ENCODE data around the gene SMIM22.
A peak's percentile ranks its signal among the peaks of the same experiment; 100 is the strongest.
"Not testable (repeated sequence)": the region's sequence is repeated elsewhere in the genome, so short reads cannot be mapped to it uniquely, and the experiment has no call there.

SMIM22 gene

DNA sequence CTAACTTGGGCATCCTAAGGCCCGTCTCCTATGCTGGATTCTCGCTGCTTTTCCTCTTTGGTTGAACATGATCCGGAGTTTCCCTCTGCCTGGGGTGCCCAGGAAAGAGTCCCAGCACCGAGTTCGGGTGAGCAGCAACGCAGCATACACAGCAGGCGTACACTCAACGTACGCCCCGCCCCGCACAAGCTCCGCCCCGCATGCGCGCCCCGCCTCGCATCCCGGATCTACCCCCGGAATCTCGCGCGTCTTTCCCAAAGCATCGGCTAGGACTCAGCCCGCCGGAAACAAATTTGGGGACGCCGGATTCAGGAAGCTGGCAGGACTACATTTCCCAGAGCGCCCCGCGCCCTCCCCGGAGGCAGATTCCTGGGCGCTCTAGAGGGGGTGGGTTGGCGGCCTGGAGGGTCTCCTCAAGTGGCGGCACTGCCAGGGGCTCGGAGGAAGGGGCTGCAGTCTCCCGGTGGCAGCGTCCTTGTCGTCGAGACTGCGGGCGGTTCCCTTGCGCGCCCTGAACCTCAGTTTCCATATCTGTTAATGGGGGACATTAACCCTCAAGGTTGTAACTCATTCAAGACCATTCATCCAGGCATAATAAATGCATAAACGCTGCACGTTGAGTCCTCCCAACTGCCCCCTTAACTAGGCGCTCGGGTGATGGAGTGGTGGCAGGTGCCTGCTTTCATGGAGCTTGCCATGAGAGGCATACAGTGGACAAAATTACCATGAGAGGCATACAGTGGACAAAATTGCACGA, 26.4 kb upstream of the SMIM22 start:
- DNase-seq (ENCODE audit: low read depth in 2 of 2) = peak; percentile 86 to 91

DNA sequence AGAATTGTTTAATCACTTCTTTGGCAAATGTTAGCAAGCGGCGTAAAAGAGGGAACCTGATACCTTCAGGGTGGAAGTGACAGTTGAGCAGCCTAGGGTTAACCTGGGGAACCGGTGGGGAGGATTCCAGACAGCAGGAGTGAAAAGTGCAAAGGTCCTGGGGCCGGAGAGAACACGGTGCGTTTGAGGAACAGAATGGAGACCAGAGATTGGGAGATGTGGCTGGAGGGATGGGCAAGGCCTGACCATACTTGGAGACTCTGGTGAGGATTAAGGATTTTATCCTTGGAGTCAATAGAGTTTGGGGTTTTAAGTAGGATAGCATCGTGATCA, 25.9 kb upstream of the SMIM22 start:
- no peak for DNase-seq (ENCODE audit: low read depth in 2 of 2)

DNA sequence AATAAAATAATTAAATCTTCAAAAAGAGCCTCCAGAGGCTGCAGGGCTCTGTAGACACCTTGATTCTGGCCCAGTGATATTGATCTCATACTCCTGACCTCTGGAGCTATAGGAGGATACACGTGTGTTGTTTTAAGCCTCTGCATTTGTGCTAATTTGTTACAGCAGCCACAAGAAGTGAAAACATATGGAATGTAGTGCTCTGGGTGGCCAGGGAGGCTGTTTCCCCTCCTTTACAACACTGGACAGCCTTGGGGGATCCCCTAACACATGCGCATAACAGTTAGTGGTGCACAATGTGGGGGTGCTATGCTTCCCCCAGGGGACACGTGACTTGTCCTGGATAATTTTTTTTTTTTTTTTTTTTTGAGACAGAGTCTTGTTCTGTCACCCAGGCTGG, 23.5 kb upstream of the SMIM22 start:
- no peak for DNase-seq (ENCODE audit: low read depth in 2 of 2)

DNA sequence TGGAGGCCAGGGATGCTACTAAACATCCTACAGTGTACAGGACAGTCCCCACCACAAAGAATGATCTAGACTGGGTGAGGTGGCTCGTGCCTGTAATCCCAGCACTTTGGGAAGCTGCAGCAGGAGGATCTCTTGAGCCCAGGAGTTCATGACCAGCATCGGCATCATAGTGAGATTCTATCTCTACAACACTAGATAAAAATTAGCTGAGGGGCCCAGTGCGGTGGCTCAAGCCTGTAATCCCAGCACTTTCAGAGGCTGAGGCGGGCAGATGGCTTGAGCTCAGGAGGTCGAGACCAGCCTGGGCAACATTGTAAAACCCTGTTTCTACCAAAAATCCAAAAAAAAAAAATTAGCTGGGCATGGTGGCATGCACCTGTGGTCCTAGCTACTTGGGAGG, 22.8 kb upstream of the SMIM22 start:
- DNase-seq (ENCODE audit: low read depth in 2 of 2) = no peak

DNA sequence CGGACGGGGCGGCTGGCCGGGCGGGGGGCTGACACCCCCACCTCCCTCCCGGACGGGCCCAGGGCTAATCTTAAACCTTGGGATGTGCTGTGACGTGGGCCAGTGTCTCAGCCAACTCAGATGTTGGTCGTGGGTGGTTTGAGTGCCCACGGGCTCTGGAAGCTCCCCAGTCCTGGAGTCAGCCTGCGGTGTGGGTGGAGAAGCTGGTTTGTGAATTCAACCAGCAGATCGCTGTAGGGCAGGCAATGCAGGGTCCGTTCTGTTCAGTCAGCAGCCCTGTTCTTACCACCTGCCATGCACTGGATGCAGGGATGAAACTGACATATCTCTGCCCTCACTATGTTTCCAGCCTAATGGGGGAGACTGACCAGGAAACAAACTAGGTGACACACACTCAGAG, 20.2 kb upstream of the SMIM22 start:
- no peak for DNase-seq (ENCODE audit: low read depth in 2 of 2)

DNA sequence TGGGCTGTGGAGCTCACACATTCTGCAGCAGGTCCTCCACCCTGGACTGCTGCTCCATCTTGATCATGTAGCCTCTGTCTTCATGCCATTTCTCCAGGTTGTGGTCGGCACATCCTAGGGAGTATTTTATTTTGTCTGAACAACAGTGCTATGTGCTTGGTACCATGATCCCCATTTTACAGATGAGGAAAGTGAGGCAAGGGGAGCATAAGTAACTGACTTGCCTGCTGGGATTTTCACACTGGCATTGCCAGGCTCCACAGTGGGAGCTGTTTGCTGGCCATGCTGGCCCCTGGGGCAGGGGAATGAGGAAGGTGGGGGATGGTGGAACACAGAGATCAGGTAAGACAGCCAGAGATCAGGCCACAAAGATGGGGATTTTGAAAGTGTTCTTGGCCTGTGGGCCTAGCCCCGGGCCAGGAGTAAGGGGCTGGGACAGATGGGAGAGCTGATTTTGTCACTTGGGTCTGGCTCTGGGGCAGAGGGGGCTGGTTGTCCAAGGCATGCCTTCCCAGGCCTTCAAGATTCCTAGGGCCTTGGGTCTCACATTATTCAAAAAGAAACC, 18.9 kb upstream of the SMIM22 start:
- DNase-seq (ENCODE audit: low read depth in 2 of 2) = no peak

DNA sequence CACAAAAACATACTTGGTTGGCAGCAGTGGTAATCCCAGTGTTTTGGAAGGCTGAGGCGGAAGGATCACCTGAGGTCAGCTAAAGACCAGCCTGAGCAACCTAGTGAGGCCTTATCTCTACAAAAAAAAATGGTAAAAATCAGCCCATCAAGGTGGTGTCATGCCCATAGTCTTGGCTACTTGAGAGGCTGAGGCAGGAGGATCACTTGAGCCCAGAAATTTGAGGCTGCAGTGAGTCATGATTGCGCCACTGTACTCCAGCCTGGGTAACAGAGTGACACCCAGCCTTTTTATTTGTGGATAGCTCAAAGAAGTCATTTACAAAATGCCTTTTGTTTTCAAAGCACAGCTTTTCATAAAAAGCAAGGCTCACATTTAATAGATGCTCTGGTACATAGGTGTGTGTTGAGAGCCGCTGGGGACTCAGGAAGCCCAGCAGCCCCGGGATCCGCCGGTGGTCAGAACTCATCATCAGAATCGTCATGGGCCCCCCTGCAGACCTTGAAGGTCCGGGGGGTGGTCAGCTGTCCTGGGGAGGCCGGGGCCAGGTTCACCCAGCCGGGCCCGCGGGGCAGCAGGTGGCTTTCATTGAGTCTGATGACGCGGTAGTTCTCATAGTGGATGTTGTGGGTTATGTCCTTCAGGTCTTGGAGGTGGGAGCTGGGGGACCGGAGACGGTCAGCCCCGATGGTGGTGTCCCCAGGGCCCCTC, 17.7 kb upstream of the SMIM22 start:
- DNase-seq (ENCODE audit: low read depth in 2 of 2) = no peak

DNA sequence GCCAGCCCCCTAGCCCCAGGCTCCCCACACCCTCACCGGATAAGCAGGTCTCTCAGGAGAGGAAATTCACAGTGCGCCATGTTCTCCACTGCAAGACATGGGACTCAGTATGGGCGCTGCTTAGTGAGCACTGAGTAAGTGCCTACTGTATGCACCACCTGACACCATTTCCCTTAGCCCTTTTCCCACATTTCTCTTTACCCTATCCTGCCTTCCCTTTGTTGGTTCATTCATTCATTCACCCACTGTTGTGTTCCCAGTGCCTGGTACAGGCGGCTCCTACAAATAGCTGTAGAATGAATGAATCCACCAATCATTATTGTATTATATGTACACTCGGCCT, 17.1 kb upstream of the SMIM22 start:
- DNase-seq (ENCODE audit: low read depth in 2 of 2) = no peak

DNA sequence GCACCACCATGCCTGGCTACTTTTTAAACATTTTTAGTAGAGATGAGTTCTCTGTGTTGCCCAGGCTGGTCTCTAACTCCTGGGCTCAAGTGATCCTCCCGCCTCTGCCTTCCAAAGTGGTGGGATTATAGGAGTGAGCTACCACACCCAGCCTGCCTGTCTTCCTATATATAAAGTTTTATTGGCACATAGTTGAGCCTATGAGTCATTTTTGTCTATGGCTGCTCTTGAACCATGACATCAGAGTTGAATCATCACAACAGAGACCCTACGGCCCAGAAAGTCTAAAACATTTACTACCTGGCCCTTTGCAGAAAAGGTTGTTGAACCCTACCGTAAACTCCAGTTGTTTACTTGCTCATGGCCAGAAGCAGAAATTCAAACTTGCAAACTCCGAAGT, 14.9 kb upstream of the SMIM22 start:
- no peak for DNase-seq (ENCODE audit: low read depth in 2 of 2)

DNA sequence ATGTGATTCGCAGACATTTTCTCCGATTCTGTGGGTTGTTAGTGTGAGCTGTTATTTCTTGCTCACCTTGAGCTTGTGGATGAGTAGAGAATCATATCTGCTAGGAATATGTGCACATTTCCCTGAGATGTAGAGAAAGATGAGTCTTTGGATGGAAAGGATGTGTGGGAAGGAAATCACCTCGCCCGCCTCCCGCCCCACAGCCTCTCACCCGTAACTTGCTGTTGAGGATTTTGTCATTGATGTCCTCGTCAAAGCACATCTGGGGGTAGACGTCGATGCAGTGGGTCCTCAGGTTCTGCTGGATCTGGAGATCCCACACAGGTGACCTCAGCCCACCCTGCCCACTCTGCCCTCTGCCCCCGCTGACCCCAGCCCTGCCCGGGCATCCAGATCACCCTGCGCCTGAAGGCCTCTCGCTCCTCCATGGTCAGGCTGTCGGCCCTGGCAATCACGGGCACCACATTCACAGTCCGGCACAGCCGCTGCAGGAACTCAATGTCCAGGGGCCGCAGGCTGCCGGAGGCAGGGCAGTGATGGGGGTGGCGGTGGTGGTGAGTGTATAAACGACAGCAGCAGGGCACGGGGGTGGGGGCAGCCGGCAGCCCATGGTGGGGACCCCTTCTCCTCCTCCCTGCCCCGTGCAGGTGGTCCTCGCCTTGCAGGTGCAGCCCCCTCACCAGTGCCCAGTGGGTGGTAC, 11.8 kb upstream of the SMIM22 start:
- DNase-seq (ENCODE audit: low read depth in 2 of 2) = no peak

DNA sequence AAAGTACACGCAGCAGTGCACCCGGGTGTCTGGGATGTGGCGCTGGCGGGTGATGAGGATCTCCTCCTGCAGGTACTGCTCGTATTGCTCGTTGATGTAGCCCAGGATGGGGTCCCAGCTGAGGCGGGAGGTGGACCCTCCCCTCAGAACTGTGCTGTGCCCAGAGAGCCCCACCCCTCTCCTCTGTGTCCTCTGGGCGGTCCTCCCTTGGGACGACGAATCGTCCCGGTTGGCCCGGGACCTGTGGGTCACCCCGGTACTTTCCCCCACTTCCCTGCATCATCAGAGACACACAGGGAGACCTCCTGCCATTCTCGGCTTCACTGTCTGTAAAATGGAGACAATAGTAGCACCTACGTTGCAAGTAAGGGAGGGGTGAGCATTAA, 11.2 kb upstream of the SMIM22 start:
- DNase-seq (ENCODE audit: low read depth in 2 of 2) = no peak

DNA sequence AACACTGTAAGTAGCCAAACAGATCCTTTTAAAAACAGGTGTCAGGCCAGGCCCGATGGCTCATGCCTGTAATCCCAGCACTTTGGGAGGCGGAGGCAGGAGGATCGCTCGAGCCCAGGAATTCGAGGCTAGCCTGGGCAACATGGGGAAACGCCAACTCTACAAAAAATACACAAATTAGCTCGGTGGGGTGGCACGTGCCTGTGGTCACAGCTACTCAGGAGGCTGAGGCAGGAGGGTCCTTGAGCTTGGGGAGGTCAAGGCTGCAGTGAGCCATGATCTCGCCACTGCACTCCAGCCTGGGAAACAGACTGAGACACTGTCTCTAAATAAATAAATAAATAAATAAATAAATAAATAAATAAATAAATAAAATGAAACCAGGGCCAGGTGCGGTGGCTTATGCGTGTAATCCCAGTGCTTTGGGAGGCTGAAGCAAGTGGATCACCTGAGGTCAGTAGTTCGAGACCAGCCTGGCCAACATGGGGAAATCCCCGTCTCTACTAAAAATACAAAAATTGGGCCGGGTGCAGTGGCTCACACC, 10.7 kb upstream of the SMIM22 start:
- DNase-seq (ENCODE audit: low read depth in 2 of 2) = not testable (repeated sequence)

DNA sequence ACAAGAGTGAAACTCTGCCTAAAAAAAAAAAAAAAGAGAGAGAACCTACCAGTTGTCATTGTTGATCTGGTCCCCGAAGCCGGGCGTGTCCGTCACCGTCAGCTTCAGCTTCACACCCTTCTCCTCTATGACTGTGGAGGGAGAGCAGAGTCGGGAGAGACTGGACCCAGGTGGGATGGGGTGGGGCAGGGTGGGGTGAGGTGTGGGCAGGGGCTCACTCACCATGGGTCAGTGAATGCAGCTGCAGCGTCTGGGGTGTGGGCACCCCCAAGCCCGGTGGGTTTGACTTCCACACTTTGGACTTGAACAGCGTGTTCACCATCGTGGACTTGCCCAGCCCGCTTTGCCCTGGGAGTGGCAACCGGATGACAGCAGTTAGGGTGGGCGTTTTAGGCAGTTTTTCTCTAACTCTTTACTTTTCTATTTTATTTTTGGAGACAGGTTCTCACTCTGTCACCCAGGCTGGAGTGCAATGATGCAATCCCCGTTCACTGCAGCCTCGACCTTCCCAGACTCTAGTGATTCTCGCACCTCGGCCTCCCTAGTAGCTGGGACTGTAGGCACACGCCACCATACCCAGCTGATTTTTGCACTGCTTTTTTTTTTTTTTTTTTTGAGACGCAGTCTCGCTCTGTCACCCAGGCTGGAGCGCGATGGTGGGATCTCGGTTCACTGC, 9.3 kb upstream of the SMIM22 start:
- DNase-seq (ENCODE audit: low read depth in 2 of 2) = no peak

DNA sequence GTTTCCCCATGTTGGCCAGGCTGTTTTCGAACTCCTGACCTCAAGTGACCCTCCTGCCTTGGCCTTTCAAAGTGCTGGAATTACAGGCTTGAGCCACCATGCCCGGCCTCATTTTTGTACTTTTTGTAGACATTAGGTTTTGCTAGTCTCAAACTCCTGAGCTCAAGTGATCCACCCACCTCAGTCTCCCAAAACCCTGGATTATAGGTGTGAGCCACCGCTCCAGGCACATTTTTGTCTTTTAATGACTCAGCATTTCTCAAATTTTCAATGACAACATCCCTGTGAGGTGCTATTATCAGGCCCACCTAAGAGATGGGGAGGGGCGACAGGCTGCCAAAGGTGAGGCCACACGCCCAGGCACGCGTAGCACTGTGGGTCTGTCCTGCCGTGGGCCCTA, 8.1 kb upstream of the SMIM22 start:
- DNase-seq (ENCODE audit: low read depth in 2 of 2) = no peak

DNA sequence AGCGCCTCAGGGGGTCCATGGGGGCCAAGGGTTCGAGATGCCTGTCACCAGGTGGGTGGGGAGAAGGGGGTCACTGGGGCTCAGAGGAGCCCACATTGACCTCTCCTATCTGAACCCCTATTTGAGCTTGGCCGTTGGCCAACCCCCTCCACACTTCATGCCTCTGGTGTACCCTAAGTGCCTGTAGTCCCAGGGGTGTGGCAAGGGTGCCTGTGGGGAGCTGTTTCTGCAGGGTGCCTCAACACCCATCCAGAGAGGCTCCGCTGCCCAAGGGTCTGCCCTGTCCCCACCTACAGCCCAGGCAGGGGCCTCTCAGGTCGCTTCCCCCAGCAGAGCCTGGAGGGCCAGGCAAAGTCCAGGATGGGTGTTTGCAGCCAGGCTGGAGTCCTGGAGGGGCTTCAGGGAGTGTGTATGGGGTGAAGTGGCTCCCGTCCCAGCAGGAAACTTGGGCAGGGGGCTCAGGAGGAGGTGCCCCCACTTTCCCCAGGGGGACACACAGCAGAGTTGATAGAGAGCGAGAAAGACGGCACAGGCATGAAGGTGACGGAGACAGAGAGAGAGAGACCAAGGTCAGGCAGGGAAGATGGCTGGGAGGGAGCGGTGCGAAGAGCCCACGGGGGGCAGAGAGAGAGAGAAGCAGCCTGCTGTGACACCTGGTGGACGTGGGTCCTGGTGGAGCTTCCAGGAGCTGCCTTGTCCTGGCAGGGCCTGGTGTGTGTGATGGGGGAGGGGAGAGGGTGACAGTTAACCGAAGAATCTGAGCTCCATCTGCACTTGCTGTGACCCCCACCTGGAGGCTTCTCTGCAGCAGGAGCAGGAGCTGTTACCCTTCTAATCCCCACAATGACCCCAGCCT, 7.3 kb upstream of the SMIM22 start, which contains the start of gene SEPTIN12:
Gene SEPTIN12 (minus strand): TSS at position 719 of the 856 bp plus-strand sequence. CDS start 700 bp downstream, at position 19.
- no peak for DNase-seq (ENCODE audit: low read depth in 2 of 2)

DNA sequence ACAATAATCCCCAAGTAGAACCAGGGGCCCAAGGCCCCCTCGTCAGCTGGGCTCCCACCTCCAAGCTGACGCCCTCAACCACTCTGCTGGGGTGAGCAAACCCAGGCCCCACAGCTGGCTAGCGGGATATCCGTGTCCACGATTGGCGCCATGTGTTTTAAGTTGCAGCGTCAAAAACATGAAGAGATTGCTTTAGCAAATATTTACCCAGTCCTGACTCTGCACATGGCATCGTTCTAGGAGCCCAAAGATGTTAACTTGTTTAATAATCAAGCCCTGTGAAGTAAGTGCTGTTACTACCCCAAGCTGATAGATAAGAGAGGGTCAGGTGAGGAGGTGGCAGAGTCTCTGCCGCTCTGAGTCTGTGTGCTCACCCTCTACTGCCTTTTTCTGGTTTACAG, 6.7 kb upstream of the SMIM22 start:
- no peak for DNase-seq (ENCODE audit: low read depth in 2 of 2)

DNA sequence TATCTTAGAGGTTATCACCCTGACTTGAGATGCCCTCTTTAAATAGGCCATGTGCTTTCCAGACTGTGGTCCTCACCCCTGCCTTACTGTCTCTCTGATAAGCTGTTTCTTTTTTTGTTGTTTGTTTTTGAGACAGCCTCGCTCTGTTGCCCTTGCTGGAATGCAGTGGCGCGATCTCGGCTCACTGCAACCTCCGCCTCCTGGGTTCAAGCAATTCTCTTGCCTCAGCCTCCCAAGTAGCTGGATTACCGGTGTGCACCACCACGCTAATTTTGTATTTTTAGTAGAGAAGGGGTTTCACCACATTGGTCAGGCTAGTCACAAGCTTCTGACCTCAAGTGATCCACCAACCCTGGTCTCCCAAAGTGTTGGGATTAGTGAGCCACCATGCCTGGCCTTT, 6.3 kb upstream of the SMIM22 start:
- DNase-seq (ENCODE audit: low read depth in 2 of 2) = no peak

DNA sequence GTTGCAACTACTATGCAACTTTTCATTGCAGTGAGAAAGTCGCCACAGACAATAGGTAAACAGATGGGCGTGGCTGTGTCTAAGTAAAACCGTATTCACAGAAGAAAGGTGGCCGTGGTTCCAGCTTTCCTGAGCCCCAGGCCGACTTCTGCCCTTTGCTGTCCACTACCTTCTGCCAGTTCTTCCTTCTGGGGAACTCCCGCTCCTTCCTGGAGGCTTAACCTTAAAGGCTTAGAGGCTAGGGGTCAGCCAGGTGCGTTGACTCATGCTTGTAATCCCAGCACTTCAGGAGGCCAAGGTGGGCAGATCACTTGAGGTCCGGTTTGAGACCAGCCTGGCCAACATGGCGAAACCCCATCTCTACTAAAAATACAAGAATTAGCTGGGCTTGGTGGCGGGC, 4.9 kb upstream of the SMIM22 start:
- DNase-seq (ENCODE audit: low read depth in 2 of 2) = no peak

DNA sequence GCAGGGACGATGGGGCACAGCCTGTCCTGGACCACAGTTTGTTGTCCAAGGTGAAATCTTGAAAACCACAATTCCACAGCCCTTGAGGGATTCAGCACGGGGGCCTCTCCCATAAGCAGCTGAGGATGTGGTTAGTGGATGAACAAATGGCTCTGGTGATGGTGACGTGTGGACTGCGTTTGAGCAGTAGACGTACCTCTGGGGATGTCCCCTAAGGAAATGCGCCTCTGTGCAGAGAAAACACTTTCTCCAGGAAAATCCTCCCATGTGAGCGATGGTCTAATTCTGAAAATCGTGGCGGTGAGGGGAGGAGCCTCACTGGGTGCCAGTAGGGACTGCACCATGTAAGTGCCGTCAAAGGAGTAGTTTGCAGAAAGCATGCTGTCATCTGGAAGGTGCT, 4.3 kb upstream of the SMIM22 start:
- no peak for DNase-seq (ENCODE audit: low read depth in 2 of 2)

DNA sequence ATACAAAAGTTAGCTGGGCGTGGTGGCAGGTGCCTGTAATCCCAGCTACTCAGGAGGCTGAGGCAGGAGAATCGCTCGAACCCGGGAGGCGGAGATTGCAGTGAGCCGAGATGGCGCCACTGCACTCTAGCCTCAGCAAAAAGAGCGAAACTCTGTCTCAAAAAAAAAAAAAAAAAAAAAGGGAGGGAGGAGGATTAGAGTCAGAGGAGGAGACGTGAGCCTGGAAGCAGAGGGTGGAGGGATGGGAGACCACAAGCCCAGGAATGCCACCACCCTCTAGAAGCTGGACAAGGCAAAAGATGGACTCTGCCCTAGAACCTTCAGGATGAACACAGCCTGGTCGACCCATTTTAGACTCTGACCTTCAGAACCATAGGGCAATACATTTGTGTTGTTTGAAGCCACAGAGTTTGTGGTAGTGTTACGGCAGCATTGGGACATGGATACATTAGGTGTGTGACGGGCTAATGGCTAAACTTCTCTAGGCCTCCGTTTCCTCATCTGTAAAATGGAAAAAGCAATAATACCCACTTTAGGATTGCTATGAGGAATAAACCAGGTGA, 2.1 kb upstream of the SMIM22 start:
- DNase-seq (ENCODE audit: low read depth in 2 of 2) = no peak
